NCI-H2107 treated with DMSO at 0.1 percent for 48 hours (cell line): Measurements from ENCODE around the gene TFDP2.
"Not testable (repeated sequence)": the region's sequence is repeated elsewhere in the genome, so short reads cannot be mapped to it uniquely, and the experiment has no call there.

Source experiments
- DNase-seq: peaks from one replicate; lab custom pipeline; 2025; ENCODE audit not compliant: unreplicated experiment; lab: John Stamatoyannopoulos, UW

Gene TFDP2

DNA sequence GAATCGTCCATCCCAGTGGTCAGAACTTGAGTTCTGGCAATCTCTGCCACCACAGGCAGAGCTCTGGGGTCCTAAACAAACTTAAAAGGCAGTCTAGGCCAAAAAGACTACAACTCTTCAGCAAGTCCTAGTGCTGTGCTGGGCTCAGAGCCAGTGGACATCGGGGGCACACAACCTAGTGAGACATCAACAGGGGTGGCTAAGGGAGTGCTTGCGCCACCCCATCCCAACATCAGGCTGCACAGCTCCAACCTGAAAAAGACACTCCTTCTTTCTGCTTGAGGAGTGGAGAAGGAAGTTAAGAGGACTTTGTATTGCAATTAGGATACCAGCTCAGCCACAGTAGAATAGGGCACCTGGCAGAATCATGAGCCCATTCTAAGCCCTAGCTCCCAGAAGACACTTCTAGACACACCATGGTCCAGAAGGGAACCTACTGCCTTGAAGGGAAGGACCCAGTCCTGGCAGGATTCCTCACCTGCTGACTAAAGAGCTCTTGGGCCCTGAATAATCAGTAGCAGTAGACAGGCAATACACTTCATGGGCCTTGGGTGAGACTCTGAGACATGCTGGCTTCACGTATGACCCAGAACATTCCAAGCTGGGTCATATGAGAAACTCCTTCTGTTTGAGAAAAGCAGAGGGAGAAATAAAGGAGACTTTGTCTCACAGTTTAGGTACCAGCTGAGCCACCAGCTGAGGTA lies 72.0 kb downstream of the TFDP2 start:
- peak; percentile 62 for DNase-seq

DNA sequence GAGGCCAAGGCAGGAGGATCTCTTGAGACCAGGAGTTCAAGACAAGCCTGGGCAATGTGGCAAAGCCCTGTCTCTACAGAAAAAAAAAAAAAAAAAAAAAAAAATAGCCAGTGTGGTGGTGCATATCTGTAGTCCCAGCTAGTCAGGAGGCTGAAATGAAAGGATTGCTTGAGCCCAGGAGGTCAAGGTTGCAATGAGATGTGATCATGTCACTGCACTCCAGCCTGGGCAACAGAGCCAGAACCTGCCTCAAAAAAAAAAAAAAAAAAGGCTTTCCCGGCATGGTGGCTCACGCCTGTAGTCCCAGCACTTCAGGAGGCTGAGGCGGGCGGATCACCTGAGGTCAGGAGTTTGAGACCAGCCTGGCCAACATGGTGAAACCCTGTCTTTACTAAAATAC lies 73.7 kb downstream of the TFDP2 start:
- DNase-seq: not testable (repeated sequence)

DNA sequence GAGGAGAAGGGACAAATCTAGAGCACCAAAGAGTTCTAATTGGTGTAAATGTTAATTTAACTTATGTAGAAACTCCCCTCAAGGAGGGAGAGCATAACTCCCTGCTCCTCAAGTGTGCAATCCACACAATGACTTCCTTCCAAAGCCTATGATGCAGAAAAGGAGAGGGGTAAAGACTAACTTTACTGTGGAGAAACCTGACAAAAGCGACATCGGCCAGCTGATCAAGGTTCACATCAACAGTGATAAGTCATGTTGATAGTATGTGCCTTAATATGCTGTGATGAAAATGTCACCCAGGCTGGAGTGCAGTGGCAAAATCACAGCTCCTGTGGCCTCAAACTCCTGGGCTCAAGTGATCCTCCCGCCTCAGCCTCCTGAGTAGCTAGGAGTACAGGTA lies 76.5 kb downstream of the TFDP2 start:
- DNase-seq: no peak

DNA sequence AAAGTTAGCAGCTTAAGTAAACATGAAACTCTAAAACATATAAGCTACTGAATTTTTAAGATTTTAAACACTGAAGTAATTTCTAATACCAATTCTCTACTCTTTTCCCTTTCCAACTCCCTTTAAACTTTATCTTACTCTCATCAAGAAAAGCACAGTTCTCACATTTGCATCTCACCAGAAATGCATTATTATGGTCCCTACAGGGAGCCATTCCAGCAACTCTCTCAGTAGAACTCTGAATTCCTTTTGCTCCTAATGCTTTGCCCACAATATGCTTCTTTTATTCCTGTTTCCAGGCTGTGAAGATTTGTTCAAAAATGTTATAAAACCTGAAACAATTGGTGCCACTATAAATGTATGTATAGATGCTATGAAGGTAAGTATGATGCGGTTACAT lies 83.4 kb downstream of the TFDP2 start:
- DNase-seq: no peak

DNA sequence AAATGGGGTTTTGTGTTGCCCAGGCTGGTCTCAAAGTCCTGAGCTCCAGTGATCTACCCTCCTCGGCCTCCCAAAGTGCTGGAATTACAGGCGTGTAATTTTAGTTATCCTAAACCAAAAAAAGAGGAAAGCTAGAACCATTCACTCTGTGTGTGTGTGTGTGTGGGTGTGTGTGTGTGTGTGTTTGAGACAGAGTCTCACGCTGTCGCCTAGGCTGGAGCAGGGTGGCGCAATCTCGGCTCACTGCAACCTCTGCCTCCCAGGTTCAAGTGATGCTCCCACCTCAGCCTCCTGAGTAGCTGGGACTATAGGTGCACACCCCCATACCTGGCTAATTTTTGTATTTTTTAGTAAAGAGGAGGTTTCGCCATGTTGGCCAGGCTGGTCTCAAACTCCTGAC lies 84.0 kb downstream of the TFDP2 start:
- no peak for DNase-seq

DNA sequence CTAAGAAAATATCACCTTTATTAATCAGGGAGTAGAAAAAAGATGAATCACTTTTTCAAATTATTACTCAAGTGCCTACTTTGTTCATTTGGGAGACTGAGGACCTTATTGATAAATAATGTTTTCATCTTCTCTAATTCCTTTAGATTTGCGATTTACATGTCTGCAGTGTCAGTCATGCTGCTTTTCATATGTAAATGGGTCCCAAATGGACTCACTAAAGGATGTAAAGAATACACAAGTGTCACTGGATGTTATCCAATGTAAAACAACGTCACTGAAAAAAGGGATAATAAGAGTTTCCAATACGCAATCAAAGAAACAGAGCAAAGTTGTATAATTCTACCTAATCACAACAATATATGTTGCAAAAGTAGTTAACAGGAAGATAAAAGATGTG lies 84.9 kb downstream of the TFDP2 start:
- DNase-seq: no peak

DNA sequence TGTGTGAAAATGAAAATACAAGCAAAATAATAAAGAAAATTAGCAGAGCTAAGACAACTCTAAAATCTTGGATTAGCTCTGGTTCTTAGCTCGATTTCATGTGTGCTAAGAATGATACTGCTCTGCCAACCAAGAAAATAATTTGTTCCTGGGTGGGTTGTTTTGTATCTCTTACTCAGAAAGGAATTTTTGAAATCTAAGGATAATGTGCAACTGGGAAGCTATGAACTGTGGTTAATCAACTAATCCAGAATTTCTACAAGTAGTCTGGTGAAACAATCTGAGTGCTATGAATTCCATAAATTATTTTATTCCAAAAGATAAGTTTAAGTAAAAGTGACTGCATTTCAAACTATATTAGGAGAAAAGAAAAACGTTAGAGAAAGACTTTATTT lies 92.0 kb downstream of the TFDP2 start:
- DNase-seq: no peak

DNA sequence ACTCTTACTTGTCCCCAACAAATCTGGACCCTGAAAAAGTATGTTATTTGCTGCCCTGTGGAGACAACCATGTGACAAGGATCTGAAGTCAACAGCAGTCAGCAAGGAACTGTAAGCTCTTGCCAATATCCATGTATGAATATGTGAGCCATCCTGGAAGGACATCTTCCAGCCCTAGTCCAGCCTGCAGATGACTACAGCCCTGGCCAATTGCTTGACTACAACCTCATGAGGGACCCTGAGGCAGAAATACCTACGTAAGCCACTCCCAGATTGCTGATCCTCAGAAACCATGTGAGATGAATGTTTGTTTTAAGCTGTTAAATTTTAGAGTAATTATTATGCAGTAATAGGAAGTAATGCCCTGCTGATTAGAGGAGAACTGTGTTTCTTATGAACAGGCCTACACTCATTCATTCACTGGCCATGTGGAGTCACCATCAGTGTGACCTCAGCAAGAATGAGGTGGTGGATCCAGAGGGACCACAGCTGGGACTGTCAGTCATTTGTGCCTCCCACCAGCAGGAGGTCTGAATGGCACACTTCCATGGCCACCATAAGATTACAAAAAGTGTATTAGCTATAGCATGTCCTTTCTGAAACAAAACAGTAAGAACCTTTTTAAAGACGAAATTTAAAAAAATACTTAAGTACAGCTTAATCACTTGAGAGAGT lies 92.6 kb downstream of the TFDP2 start:
- no peak for DNase-seq

DNA sequence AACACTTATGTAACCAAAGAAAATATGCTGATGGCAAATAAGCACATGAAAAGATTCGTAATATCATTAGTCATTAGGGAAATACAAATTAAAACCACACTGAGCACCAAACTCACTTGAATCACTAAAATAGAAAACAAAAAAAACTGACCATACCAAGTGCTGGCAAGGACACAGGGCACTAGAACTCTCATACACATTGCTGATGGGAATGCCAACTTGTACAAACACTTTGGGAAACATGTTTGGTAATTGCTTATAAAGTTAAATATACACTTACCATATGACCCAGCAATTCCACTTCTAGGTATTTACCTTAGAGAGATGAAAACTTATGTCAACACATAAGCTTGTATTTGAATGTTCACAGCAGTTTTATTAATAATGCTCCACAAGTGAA lies 95.5 kb downstream of the TFDP2 start:
- DNase-seq: no peak

DNA sequence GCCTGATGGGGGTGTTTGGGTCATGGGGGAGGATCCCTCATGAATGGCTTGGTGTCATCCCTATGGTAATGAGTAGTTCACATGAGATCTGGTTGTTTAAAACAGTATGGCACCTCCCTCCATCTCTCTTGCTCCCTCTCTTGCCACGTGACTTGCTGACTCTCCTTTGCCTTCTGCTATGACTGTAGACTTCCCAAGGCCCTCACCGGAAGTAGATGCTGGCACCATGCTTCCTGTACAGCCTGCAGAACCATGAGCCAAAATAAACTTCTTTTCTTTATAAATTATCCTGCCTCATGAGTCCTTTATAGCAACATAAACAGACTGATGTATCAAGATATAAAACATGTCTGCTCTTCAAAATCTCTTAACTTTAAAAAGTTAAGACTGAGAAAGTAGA lies 96.1 kb downstream of the TFDP2 start:
- no peak for DNase-seq

DNA sequence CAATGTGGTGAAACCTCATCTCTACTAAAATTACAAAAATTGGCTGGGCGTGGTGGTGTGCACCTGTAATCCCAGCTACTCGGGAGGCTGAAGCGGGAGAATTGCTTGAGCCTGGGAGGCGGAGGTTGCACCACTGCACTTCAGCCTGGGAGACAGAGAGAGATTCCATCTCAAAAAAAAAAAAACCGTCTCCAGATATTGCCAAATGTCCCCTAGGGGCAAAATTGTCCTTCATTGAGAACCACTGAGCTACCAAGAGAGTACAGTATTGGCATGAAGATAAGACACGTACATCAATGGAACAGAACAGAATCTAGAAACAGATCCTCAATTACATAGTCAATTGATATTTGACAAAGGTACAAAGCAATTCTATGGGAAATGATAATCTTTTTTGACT lies 98.0 kb downstream of the TFDP2 start:
- no peak for DNase-seq

DNA sequence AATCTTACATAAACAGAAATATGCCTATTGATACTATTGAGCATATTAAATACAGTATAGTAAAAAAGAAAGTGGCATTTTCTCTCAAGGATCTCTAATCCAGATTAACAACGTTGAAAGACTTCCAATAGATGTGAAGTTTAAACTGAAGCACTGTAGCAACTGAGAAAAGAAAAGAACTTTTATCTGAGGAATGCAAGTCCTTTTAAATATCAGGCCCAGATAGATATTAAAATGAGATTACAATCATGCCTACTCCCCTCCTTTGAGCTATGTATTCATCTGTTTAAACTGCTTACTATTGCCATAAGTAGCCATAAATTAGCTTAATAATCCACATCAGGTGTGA lies 102.3 kb downstream of the TFDP2 start:
- DNase-seq: no peak

DNA sequence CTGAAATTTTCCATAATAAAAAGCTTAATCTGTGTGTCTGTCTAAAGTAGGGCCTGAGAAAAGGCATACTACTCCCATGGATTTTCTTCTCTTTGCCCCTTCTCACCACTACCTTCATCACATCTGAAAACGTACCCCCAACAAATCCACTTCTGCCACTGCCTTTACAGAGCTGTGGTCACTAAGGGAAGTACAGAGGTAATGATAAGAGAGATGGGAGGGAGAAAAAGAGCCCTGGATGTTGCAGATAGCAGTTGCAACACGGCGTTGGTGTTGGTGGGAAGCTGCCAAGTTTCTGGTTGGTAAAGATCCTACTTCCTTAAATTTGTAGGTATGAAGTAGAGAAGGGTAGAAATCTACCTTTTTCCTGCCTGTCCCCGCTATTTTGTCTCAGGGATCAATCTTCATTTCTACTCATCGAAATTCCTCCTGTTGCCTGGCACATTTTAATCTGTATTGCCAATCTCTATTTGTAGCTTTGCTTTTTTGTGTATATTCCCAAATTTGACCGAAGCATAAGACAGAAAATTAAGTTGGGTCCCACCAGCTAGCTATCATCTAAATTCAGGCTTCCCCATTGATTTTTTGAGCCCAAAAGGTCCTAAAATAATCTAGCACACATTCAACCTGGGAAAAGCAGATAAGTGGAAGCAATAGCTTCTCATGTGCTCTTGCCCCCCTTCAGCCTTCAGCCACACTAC lies 102.9 kb downstream of the TFDP2 start:
- no peak for DNase-seq

DNA sequence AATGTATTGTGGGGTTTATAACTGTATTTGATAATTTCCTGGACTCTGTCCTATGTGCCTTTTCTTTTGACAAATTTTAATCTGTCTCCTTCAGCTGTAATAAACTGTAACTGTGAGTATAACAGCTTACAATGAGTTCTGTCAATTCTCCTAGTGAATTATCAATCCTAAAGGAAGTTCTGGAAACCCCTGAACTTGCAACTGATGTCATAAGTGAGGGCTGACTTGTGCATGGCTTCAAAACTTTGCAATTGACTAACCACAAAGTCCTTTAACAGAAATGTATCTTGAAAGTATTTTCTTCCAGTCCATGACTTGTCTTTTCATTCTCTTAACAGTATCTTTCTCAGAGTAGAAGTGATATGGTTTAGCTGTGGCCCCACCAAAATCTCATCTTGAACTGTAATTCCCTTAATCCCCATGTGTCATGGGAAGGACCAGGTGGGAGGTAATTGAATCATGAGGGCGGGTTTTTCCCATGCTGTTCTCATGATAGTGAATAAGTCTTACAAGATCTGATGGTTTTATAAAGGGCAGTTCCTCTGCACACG lies 108.3 kb downstream of the TFDP2 start:
- no peak for DNase-seq

DNA sequence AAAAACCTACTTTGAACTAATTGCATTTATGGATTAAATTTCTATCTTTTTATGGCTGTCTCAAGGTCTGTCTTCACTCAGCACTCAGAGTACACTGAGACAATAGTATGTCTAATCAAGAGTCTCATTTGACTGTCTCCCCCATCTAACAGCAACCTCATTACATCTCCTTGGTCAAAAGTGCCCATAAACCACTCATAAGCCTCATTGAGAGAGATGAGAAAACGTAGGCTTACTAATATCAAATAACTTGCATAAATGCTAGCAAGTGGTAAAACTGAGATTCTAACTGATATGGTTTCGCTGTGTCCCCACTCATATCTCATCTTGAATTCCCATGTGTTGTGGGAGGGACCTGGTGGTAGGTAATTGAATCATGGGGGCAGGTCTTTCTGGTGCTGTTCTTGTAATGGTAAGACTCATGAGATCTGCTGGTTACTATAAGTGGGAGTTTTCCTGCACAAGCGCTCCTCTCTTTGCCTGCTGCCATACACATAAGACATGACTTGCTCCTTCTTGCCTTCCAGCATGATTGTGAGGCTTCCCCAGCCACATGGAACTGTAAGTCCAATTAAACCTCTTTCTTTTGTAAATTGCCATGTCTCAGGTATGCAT lies 113.9 kb downstream of the TFDP2 start:
- DNase-seq: no peak

DNA sequence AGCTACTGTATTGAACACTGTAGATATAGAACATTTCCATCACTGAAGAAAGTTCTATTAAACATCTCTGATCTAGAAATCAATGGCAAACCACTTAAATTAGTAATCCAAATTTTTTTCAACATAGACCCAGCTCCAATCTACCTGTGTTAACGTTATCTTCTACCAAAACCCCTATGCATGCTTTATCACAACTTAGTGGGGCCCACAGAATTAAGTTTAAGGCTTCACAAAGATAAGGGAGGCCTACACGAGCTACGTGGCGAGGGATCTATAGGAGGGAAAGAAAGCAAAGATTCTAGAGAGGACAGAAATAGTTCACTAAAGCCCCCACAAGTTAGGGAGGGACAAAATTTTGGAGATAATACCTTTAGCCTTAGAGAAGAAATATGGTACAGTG lies 116.1 kb downstream of the TFDP2 start:
- no peak for DNase-seq

DNA sequence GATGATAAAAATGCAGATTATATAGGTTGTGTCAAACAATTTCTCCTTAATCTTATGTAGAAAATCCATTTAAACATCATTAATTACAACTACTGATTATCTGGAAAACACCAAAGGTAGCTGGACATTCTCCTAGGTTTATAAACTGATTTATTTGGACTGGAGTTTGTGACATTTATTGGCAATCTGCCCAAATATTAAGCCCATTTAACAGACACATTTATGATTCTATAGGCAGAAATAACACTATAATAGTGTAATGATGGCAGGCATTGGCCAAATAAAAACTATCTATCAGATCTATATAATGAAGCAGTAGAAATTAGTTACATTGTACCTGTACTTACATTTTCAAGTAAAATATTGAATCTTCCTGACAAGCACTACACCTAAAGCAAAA lies 117.8 kb downstream of the TFDP2 start:
- DNase-seq: no peak

DNA sequence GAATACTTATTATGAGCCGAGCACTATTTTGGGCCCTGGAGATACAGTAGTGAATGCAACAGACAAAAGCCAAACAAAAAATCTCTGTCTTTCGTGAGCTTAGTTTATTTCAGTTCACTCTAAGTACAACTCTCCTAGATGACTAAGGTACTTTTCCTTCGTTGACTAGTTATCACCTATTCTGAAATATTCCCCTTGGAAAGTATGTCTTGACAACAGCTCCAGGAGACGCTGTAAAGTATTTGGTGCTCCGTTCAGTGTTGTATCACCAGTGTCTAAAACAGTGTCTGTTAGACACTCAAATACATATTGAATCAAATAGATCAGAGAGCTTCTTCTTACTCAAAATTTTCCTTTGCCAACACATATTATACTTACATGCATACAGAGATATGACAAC lies 119.6 kb downstream of the TFDP2 start:
- DNase-seq: no peak

DNA sequence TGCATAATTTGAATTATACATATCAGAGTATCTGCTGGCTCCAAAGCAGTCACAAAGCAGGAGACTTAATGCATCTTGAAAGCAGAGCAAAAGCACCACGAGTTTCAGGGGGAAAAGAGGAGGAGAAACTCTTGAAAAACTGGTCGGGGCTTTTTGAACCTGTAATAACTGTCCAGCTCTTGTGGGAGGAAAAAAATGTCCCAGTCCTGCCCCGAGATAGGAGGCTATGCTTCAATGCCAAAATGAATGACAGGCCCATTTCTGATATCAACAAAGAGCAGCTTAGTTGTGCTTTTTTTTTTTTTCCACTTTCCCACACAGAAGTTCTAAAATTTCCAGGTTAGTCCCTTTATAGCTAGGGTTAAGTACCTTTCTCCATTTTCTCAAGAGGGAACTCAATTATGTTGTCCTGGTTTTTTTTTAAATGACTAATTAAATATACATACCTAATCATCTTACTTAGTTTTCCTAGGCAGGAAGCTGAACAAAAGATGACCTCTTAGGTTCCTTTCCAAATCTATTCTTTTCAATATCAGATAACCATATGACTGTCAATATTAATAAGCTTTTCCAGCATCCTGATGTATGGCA lies 120.2 kb downstream of the TFDP2 start:
- DNase-seq: no peak

DNA sequence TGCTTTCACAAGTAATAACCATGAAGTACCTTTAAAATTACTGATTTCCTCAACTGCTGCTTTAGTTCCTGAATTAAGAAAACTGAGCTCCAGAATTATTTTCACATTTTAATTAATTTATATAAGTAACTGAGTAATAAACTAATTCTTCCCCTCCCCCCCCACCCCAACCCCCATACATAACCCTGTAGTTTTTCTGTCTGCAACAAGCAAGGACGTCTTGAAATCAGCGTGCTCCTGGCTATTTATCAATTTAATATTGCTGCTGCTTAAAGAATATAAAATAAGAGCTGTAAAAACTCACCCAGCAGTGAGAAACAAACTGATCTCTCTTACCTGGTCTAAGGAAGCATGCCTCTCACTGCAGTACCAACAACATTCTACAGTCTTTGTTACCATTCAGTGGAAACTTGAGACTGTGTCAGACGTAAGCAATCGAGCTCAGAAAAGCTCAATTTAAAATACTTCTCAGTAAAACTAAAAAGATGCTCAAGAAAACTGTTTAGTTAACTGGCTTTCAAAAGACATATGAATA lies 121.0 kb downstream of the TFDP2 start:
- DNase-seq: peak; percentile 90

DNA sequence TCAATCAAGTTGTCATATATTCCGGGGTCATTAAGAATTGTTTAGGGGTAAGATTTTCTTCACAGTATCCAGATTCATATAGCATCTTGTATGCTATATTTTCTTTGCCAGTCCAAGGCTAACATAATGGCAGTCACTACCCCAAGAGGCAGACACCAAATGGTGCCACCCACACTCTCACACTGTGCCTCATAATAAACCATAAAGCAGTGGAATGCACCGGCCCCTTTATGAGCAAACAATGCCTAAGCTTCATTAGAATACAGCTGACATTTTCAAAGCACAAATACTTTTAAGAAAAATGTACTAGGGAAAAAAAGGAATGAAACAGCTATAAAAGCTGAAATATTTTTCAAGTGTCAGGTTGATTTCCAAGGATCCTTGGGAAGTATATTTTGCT lies 121.6 kb downstream of the TFDP2 start:
- DNase-seq: peak; percentile 89
